Chondrocyte (in vitro differentiated cells): ENCODE results near the gene NOP9. TPM values are rescaled to one million over a fixed set of nuclear protein-coding genes. Genes with fewer than 3 reads are reported as not detected.

Experiments
- DNase-seq: peaks from one replicate; pipeline ENCODE4 v3.0.0; 2021; ENCODE audit warnings: mixed read lengths, low spot score
- H3K27ac Mint-ChIP-seq: one replicate; pipeline ENCODE4 v1.8.0; 2021; ENCODE audit warnings: mild to moderate bottlenecking, moderate library complexity, mixed read lengths; ENCODE audit not compliant: unreplicated experiment
- H3K27me3 Mint-ChIP-seq: 2 replicates; pipeline ENCODE4 v1.8.0; 2021; ENCODE audit warnings: low read depth, mixed read lengths
- H3K36me3 Mint-ChIP-seq: 2 replicates; pipeline ENCODE4 v1.8.0; 2021; ENCODE audit warnings: low read depth, mixed read lengths
- H3K4me1 Mint-ChIP-seq: 2 replicates; pipeline ENCODE4 v1.8.0; 2021; ENCODE audit warnings: low read depth, mild to moderate bottlenecking, mixed read lengths
- H3K4me3 Mint-ChIP-seq: one replicate; pipeline ENCODE4 v1.8.0; 2021; ENCODE audit warnings: mild to moderate bottlenecking, moderate library complexity, mixed read lengths; ENCODE audit not compliant: unreplicated experiment
- H3K9me3 Mint-ChIP-seq: 2 replicates; pipeline ENCODE4 v1.8.0; 2021; ENCODE audit warnings: low read depth, mixed read lengths
- CTCF ChIP-seq: fragments of 200-600 bp; sonication (generic); IDR thresholded peaks from 2 replicates; pipeline ENCODE4 v1.5.0; 2021; ENCODE audit warnings: antibody characterized with exemption, mild to moderate bottlenecking, moderate library complexity
- total RNA-seq: library from RNA; stranded (reverse); gene quantifications from 3 replicates; pipeline ENCODE4 v1.2.1, GENCODE V29; 2021

Gene NOP9
- total RNA-seq, 1 donor from 2014 or later = 19.4 TPM

GRCh38 chr14:24292118-24292807, 7.4 kb upstream of the NOP9 start:
- peaks cover 19% of the 10 kb centered on the region for H3K36me3 Mint-ChIP-seq
- no peak overlapping the region for H3K27ac Mint-ChIP-seq

GRCh38 chr14:24293525-24293924, 6.1 kb upstream of the NOP9 start:
- no peak for DNase-seq
- H3K9me3 Mint-ChIP-seq = no peaks in the 10 kb centered on the region
- TF ChIP-seq CTCF = no peak
- H3K27ac Mint-ChIP-seq = no peak overlapping the region
- H3K4me3 Mint-ChIP-seq = no peak overlapping the region
- H3K27me3 Mint-ChIP-seq = no peaks in the 10 kb centered on the region
- peaks cover 19% of the 10 kb centered on the region for H3K4me1 Mint-ChIP-seq
- peaks cover 19% of the 10 kb centered on the region for H3K36me3 Mint-ChIP-seq

More at GRCh38 chr14:24292118-24292807, 7.4 kb upstream of the NOP9 start:
- Mint-ChIP-seq H3K4me1 (peaks cover 13% of the 10 kb centered on the region), H3K9me3 (no peaks in the 10 kb centered on the region), H3K27me3 (no peaks in the 10 kb centered on the region), H3K4me3 (no peak overlapping the region)
- DNase-seq = no peak
- no peak for TF ChIP-seq CTCF

- H3K36me3 Mint-ChIP-seq = peaks cover 10% of the 10 kb centered on the region
- peak; percentile 85 for TF ChIP-seq CTCF
- no peaks in the 10 kb centered on the region for H3K27me3 Mint-ChIP-seq
- no peak for DNase-seq
- no peak overlapping the region for H3K4me3 Mint-ChIP-seq
- H3K27ac Mint-ChIP-seq = peak overlapping the region; percentile 91
- peaks cover 39% of the 10 kb centered on the region for H3K4me1 Mint-ChIP-seq
- no peaks in the 10 kb centered on the region for H3K9me3 Mint-ChIP-seq
Measured at GRCh38 chr14:24296341-24297157, 3.1 kb upstream of the NOP9 start.

GRCh38 chr14:24297190-24297964, 2.3 kb upstream of the NOP9 start:
- H3K9me3 Mint-ChIP-seq = no peaks in the 10 kb centered on the region
- no peak for DNase-seq
- H3K36me3 Mint-ChIP-seq = peaks cover 10% of the 10 kb centered on the region
- peak overlapping the region; percentile 68 for H3K27ac Mint-ChIP-seq
- H3K4me1 Mint-ChIP-seq = peaks cover 39% of the 10 kb centered on the region
- H3K27me3 Mint-ChIP-seq = no peaks in the 10 kb centered on the region
- TF ChIP-seq CTCF = peak; percentile 68
- H3K4me3 Mint-ChIP-seq = no peak overlapping the region

GRCh38 chr14:24298892-24299254, 777 bp upstream of the NOP9 start:
- Mint-ChIP-seq H3K4me3 (peak overlapping the region; percentile 91), H3K36me3 (peaks cover 14% of the 10 kb centered on the region), H3K4me1 (peaks cover 39% of the 10 kb centered on the region), H3K27ac (peak overlapping the region; percentile 96), H3K27me3 (no peaks in the 10 kb centered on the region), H3K9me3 (no peaks in the 10 kb centered on the region)
- TF ChIP-seq CTCF = no peak
- no peak for DNase-seq
